GM12891 (cell line): Measurements from ENCODE around the gene MED1.

Source experiments
- POLR2A ChIP-seq: IDR thresholded peaks from 2 replicates; pipeline ENCODE4 v1.6.1; 2011; ENCODE audit warnings: low read depth, low read length, control low read depth
- TAF1 ChIP-seq: IDR thresholded peaks from 2 replicates; pipeline ENCODE4 v1.6.1; 2011; ENCODE audit warnings: low read depth, low read length, control low read depth

- TF ChIP-seq TAF1 (peak; percentile 92), POLR2A (peak; percentile 98)
Measured at GRCh38 chr17:39461113-39461925, 10.3 kb upstream of the MED1 start, which contains the start of gene CDK12.
